DND-41 (cell line): ENCODE data around the gene DGKB.

Source experiments
- ATAC-seq: fragments of 200-7000 bp; cut with Tn5 transposase; 3 replicates; pipeline ENCODE4 v1.9.1; 2021; ENCODE audit warnings: low read depth; ENCODE audit not compliant: insufficient read depth
- DNase-seq: peaks from one replicate; pipeline ENCODE4 v3.0.0-alpha.2; 2020
- H2AFZ ChIP-seq: 2 replicates; pipeline ENCODE4 v1.6.0; 2012; ENCODE audit warnings: low read depth, low read length
- H3K27ac ChIP-seq: 2 replicates; pipeline ENCODE4 v1.5.1; 2012; ENCODE audit warnings: low read length, inconsistent platforms
- H3K27me3 ChIP-seq: fragments of 200-600 bp; sonication (generic); 2 replicates; pipeline ENCODE4 v1.6.0; 2012; ENCODE audit warnings: low read length, mild to moderate bottlenecking, inconsistent platforms; ENCODE audit not compliant: insufficient read depth, poor library complexity
- H3K36me3 ChIP-seq: 2 replicates; pipeline ENCODE4 v1.5.1; 2012; ENCODE audit warnings: low read length, inconsistent platforms; ENCODE audit not compliant: insufficient read depth
- H3K4me1 ChIP-seq: 2 replicates; pipeline ENCODE4 v1.5.1; 2012; ENCODE audit warnings: mild to moderate bottlenecking, low read length; ENCODE audit not compliant: insufficient read depth
- H3K4me2 ChIP-seq: 2 replicates; pipeline ENCODE4 v1.6.0; 2012; ENCODE audit warnings: mild to moderate bottlenecking, moderate library complexity, low read length, inconsistent platforms; ENCODE audit not compliant: insufficient read depth
- H3K4me3 ChIP-seq, 2 experiments: fragments of 200-600 bp in 1 of 2; shearing (Covaris generic) in 1 of 2; 2 replicates each; pipeline ENCODE4 v1.5.1; 2012 to 2016; ENCODE audit warnings: inconsistent platforms in 2 of 2, low read length in 2 of 2, mild to moderate bottlenecking in 2 of 2, low read depth in 1 of 2, moderate library complexity in 1 of 2
- H3K79me2 ChIP-seq: 2 replicates; pipeline ENCODE4 v1.6.0; 2012; ENCODE audit warnings: low read length, inconsistent platforms; ENCODE audit not compliant: insufficient read depth
- H3K9ac ChIP-seq: 2 replicates; pipeline ENCODE4 v1.6.0; 2012; ENCODE audit warnings: low read depth, mild to moderate bottlenecking, inconsistent platforms, low read length, moderate library complexity
- H3K9me3 ChIP-seq: 2 replicates; pipeline ENCODE4 v1.5.1; 2012; ENCODE audit warnings: low read length, moderate library complexity, mild to moderate bottlenecking, inconsistent platforms; ENCODE audit not compliant: insufficient read depth, severe bottlenecking
- H4K20me1 ChIP-seq: 2 replicates; pipeline ENCODE4 v1.6.0; 2012; ENCODE audit warnings: low read length; ENCODE audit not compliant: insufficient read depth
- CTCF ChIP-seq: IDR thresholded peaks from 2 replicates; pipeline ENCODE4 v1.5.1; 2012; ENCODE audit warnings: borderline replicate concordance, low read length, moderate library complexity, mild to moderate bottlenecking; ENCODE audit not compliant: poor library complexity, severe bottlenecking; ENCODE audit errors: extremely low read depth
- EZH2 ChIP-seq: IDR thresholded peaks from 3 replicates; pipeline ENCODE4 v1.6.1; 2012; ENCODE audit warnings: borderline replicate concordance, low read depth, mild to moderate bottlenecking, moderate library complexity, low read length, inconsistent platforms; ENCODE audit not compliant: severe bottlenecking

The DGKB gene

GRCh38 chr7:14351167-14351566, 551.4 kb downstream of the DGKB start:
- H3K27ac ChIP-seq: no peak overlapping the region
- H3K9ac ChIP-seq: no peak overlapping the region
- no peak for DNase-seq
- no peak overlapping the region for H2AFZ ChIP-seq
- H3K36me3 ChIP-seq: no peaks in the 10 kb centered on the region
- no peak for TF ChIP-seq EZH2
- TF ChIP-seq CTCF: no peak
- H3K4me2 ChIP-seq: no peak overlapping the region
- H3K4me3 ChIP-seq: no peak overlapping the region
- no peaks in the 10 kb centered on the region for H3K27me3 ChIP-seq
- no peaks in the 10 kb centered on the region for H3K4me1 ChIP-seq
- H4K20me1 ChIP-seq: no peaks in the 10 kb centered on the region
- no peaks in the 10 kb centered on the region for H3K9me3 ChIP-seq
- no peaks in the 10 kb centered on the region for H3K79me2 ChIP-seq
- ATAC-seq: no peak

DNA sequence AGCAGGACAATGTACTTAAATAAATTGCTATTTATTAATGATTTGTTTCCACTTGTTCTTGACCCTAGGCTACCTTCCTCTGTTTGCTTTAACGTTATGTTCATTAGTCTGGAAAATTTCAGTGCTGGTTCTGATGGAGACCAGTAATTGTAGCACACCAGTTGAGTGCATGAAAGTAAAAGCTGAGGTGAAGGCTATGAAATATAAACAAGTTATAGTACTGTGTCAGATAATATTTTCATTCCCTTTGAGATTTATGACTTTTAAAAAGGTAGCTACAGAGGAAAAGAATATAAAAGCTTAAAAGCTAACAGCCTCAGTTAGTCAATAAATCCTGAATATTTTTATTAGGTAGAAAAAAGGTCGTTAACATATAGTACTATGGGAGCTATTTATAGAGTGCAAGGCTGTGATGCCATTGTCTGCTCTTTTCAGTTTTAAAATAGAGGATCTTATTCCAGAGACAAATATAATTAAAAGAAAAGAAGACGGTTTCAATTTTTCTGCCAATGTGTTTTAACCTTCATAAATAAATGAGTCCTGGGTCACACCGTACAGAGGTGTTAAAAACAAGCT, 561.3 kb downstream of the DGKB start:
- no peaks in the 10 kb centered on the region for H3K9me3 ChIP-seq
- no peak overlapping the region for H2AFZ ChIP-seq
- H3K4me3 ChIP-seq: no peak overlapping the region
- H4K20me1 ChIP-seq: no peaks in the 10 kb centered on the region
- H3K79me2 ChIP-seq: no peaks in the 10 kb centered on the region
- H3K27me3 ChIP-seq: no peaks in the 10 kb centered on the region
- H3K27ac ChIP-seq: no peak overlapping the region
- no peaks in the 10 kb centered on the region for H3K36me3 ChIP-seq
- no peaks in the 10 kb centered on the region for H3K4me1 ChIP-seq
- no peak for TF ChIP-seq CTCF
- TF ChIP-seq EZH2: no peak
- no peak for ATAC-seq
- no peak overlapping the region for H3K4me2 ChIP-seq
- H3K9ac ChIP-seq: no peak overlapping the region
- no peak for DNase-seq

GRCh38 chr7:14340393-14341074, 562.0 kb downstream of the DGKB start:
- H3K4me3 ChIP-seq: no peak overlapping the region
- TF ChIP-seq CTCF: no peak
- no peak for TF ChIP-seq EZH2

More at GRCh38 chr7:14340393-14341074, 562.0 kb downstream of the DGKB start:
- H3K4me2 ChIP-seq: no peak overlapping the region
- no peaks in the 10 kb centered on the region for H3K9me3 ChIP-seq
- no peak overlapping the region for H2AFZ ChIP-seq
- no peaks in the 10 kb centered on the region for H4K20me1 ChIP-seq
- no peak overlapping the region for H3K27ac ChIP-seq
- no peaks in the 10 kb centered on the region for H3K36me3 ChIP-seq
- no peak overlapping the region for H3K9ac ChIP-seq
- DNase-seq: no peak
- no peaks in the 10 kb centered on the region for H3K27me3 ChIP-seq
- ATAC-seq: no peak
- no peaks in the 10 kb centered on the region for H3K4me1 ChIP-seq
- H3K79me2 ChIP-seq: no peaks in the 10 kb centered on the region
